HFFc6 (cell line): ENCODE data around the gene HSPB3. TPM values are rescaled to one million over a fixed set of nuclear protein-coding genes. Genes with fewer than 3 reads are reported as not detected.

Experiments used
- DNase-seq: peaks from one replicate; pipeline ENCODE4 v3.0.0-alpha.2; 2018
- H3K27ac Mint-ChIP-seq: 2 replicates; pipeline ENCODE4 v1.8.0; 2020; ENCODE audit warnings: mild to moderate bottlenecking, mixed read lengths
- H3K27me3 Mint-ChIP-seq: 2 replicates; pipeline ENCODE4 v1.8.0; 2021; ENCODE audit warnings: mild to moderate bottlenecking, moderate library complexity, mixed read lengths; ENCODE audit not compliant: insufficient read depth
- H3K36me3 Mint-ChIP-seq: 2 replicates; pipeline ENCODE4 v1.8.0; 2021; ENCODE audit warnings: low read depth, mixed read lengths
- H3K4me1 Mint-ChIP-seq: 2 replicates; pipeline ENCODE4 v1.8.0; 2020; ENCODE audit warnings: low read depth, mixed read lengths
- H3K4me3 Mint-ChIP-seq: 2 replicates; pipeline ENCODE4 v1.8.0; 2020; ENCODE audit warnings: mild to moderate bottlenecking, moderate library complexity, mixed read lengths
- H3K9me3 Mint-ChIP-seq: 2 replicates; pipeline ENCODE4 v1.8.0; 2020; ENCODE audit warnings: mild to moderate bottlenecking, mixed read lengths
- total RNA-seq, 6 experiments: library from RNA; stranded (reverse); fragmentation: NEBNext Ultra II Directional; extraction: Animal tissue kit (Norgen Biotek cat#: 25700); gene quantifications; 2 replicates in 1 of 6; 3 replicates in 5 of 6; pipeline ENCODE4 v1.2.3, GENCODE V29; 2021
- TF ChIP-seq, protein P1 (sequence below): fragments of 200-600 bp; sonication (generic); IDR thresholded peaks from 2 replicates; pipeline ENCODE4 v1.5.0; 2021; ENCODE audit warnings: antibody characterized with exemption, mild to moderate bottlenecking

The HSPB3 gene
- total RNA-seq, 6 experiments from 2014 or later = 3.3 to 9.6 (median 7.5) TPM

DNA sequence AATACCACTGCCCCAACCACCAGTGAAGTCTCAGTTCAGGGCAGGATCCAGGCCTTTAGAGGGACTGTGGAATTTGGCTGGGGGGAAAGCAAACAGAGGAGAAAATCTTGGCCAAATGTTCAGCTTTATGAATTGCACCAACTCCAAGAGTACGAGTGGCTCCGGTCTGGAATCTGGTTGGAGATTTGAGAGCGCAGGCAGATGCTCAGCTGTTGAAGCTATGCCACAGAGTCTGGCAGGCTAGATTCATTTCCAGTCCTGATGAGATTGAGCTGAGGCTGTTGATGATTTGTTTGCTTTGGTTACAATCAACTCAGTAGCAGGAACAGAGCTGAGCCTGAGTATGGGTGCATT lies 9.1 kb upstream of the HSPB3 start:
- Mint-ChIP-seq H3K27ac (no peak overlapping the region), H3K9me3 (no peaks in the 10 kb centered on the region), H3K36me3 (no peaks in the 10 kb centered on the region), H3K27me3 (peaks cover 1% of the 10 kb centered on the region; the same call in 1 of the 2 replicates), H3K4me1 (peaks cover 34% of the 10 kb centered on the region), H3K4me3 (no peak overlapping the region)
- TF ChIP-seq, protein P1, sequence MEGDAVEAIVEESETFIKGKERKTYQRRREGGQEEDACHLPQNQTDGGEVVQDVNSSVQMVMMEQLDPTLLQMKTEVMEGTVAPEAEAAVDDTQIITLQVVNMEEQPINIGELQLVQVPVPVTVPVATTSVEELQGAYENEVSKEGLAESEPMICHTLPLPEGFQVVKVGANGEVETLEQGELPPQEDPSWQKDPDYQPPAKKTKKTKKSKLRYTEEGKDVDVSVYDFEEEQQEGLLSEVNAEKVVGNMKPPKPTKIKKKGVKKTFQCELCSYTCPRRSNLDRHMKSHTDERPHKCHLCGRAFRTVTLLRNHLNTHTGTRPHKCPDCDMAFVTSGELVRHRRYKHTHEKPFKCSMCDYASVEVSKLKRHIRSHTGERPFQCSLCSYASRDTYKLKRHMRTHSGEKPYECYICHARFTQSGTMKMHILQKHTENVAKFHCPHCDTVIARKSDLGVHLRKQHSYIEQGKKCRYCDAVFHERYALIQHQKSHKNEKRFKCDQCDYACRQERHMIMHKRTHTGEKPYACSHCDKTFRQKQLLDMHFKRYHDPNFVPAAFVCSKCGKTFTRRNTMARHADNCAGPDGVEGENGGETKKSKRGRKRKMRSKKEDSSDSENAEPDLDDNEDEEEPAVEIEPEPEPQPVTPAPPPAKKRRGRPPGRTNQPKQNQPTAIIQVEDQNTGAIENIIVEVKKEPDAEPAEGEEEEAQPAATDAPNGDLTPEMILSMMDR = no peak
- no peak for DNase-seq

GRCh38 chr5:54449923-54450322 lies 5.6 kb upstream of the HSPB3 start:
- H3K36me3 Mint-ChIP-seq = no peaks in the 10 kb centered on the region
- no peaks in the 10 kb centered on the region for H3K9me3 Mint-ChIP-seq
- peaks cover 29% of the 10 kb centered on the region for H3K4me1 Mint-ChIP-seq
- TF ChIP-seq, protein P1 = no peak
- H3K4me3 Mint-ChIP-seq = no peak overlapping the region
- H3K27me3 Mint-ChIP-seq = no peaks in the 10 kb centered on the region; the same call in 1 of the 2 replicates
- DNase-seq = no peak
- H3K27ac Mint-ChIP-seq = no peak overlapping the region

DNA sequence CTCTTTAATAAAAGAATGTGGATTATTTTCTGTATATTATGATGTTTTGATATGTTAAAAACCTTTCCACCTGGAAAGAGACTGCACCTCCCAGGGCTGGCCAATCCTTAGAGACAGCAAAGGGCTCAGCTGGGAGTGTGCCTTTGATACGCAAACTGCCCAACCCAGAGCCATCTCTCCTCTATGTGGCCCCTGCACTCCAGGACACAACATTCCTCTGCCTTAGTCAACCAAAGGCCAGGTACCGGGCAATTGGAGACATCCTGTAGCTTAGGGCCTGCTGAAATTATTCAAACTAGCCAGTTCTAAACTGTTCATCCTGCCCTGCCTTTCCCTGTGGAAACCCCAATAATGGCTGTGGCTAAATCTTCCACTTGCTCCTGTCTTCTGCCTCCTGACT lies 5.0 kb upstream of the HSPB3 start:
- Mint-ChIP-seq H3K9me3 (no peaks in the 10 kb centered on the region), H3K4me1 (peaks cover 35% of the 10 kb centered on the region), H3K27me3 (no peaks in the 10 kb centered on the region; the same call in 1 of the 2 replicates), H3K36me3 (no peaks in the 10 kb centered on the region), H3K27ac (no peak overlapping the region), H3K4me3 (no peak overlapping the region)
- TF ChIP-seq, protein P1 = no peak
- DNase-seq = no peak

DNA sequence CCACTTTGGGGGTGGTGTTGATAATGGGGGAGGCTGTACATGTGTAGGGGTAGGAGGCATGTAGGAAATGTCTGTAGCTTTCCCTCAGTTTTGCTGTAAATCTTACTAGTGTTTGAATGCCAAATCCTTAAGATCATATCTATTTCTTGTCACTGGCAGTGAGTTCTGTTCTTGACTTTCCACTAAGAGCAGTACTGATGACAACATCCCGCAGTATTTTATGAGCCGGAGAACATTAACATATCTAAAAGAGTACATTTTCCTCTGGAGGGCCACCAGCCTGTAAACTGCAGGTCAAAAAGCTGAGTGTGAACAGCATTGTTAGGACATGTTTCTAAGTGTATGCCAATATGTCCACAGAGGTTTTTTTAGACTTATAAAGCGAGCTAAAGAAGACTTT lies 2.5 kb upstream of the HSPB3 start:
- no peaks in the 10 kb centered on the region for H3K9me3 Mint-ChIP-seq
- peaks cover 42% of the 10 kb centered on the region for H3K4me1 Mint-ChIP-seq
- H3K27me3 Mint-ChIP-seq = no peaks in the 10 kb centered on the region
- no peak for DNase-seq
- H3K4me3 Mint-ChIP-seq = no peak overlapping the region
- no peak overlapping the region for H3K27ac Mint-ChIP-seq
- TF ChIP-seq, protein P1 = no peak
- peaks cover 4% of the 10 kb centered on the region; the same call in 1 of the 2 replicates for H3K36me3 Mint-ChIP-seq

DNA sequence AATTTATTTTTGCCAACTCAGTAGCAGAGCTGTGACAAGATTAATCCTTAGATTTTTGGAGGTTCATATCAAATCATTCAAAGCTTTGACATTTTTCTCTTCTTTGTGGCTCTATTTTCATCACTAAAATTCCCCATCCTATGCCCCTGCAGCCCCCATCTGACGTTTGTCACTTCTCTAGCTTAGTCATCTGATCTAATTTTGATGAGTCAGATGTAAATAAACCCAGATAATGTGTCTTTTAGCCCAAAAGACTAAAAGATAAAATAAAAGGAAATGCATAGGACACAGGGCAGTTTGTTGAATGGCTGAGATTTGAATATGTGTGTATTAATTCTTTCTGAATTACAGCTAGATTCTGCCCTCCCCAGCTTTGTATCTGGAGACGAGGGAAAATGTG lies 897 bp upstream of the HSPB3 start:
- H3K36me3 Mint-ChIP-seq = peaks cover 4% of the 10 kb centered on the region; the same call in 1 of the 2 replicates
- H3K27ac Mint-ChIP-seq = peak overlapping the region; percentile 84
- DNase-seq = no peak
- TF ChIP-seq, protein P1 = no peak
- no peaks in the 10 kb centered on the region for H3K27me3 Mint-ChIP-seq
- no peaks in the 10 kb centered on the region for H3K9me3 Mint-ChIP-seq
- H3K4me3 Mint-ChIP-seq = peak overlapping the region; percentile 78
- H3K4me1 Mint-ChIP-seq = peaks cover 51% of the 10 kb centered on the region
